Skin of body (tissue), 2 donors: ENCODE measurements around the gene AURKAIP1. TPM values are rescaled to one million over a fixed set of nuclear protein-coding genes. Genes with fewer than 3 reads are reported as not detected.
"Not testable (repeated sequence)": the region's sequence is repeated elsewhere in the genome, so short reads cannot be mapped to it uniquely, and the experiment has no call there.

Source experiments
- DNase-seq: peaks from one replicate; lab custom pipeline; 2025; lab: John Stamatoyannopoulos, UW
- total RNA-seq: library from RNA; depleted of rRNA; stranded (reverse); fragments of >200 nt; gene quantifications from one replicate; pipeline ENCODE4 v1.2.3, GENCODE V29; 2014

The AURKAIP1 gene
- total RNA-seq, 1 donor from 2014 or later, result 35.0 TPM

DNA sequence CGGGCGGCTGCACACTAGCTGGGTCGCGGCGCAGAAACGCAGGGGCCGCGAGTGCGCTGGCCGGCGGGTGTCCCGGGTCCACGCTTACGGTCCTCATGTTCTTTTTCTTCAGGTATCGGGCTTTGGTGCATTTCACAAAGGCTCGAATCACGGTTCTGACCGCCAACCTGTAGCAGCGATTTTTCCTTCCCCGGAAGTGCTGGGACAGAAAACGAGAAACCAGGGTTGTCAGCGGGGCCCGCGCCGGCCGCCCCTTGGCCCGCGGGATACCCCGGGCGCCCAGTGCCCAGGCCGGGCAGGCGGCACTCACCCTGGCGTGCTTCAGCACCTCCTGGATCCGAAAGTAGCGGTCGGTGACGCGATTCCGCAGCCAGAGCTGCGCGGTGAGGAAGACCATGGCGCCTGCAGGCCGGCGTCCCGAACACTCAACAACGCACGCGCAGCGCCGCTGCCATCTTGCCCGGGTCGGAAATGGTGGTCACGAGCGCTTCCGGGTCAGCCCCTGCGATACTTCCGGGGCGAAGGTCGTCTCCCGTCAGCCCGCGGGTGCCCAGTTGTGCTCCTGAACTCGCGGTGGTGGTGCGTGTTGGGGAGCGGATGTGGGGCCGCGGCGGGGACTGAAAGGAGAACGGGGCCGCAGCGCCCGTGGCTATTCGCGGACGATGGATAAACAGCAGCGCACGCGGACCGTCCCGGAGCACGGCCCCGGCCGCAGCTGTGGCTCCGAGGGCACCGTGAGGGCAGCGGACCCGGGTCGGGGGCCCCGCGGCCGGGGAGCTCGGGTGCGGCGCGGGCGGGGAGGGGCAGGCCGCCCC, 32.0 kb upstream of the AURKAIP1 start, which contains the start of gene MRPL20:
TSS of gene MRPL20 (minus strand) at position 473 of the 815 bp plus-strand sequence. CDS start at position 397, 76 bp downstream.
- peak; percentile 81 for DNase-seq

DNA sequence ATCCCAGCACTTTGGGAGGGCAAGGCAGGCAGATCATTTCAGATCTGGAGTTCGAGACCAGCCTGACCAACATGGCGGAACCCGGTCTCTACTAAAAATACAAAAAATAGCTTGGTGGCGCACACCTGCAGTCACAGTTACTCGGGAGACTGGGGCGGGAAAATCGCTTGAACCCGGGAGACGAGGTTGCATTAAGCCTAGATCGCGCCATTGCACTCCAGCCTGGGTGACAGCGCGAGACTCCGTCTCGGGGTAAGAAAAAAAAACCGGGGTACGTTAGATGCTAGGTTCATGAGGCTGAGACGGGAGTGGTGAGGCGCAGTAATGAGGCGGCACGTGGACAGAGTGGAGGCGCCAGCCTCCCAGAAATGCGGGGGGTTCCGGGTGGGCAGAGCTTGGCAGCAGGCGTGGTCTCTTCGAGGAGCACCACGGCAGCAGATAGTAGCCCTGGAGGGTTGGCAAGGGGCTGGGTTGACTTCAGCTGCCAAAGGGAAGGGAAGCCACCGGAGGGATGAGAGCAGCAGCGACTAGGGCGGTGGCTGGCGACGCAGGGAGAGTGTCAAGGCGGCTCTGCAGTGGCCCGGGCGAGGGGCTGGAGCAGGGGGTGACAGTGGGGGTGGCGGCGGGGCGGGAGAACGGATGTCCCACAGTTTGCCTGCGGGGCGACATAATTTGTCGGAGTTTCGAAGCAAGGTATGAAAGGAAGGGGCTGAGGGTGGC, 31.3 kb upstream of the AURKAIP1 start:
- DNase-seq, result no peak

DNA sequence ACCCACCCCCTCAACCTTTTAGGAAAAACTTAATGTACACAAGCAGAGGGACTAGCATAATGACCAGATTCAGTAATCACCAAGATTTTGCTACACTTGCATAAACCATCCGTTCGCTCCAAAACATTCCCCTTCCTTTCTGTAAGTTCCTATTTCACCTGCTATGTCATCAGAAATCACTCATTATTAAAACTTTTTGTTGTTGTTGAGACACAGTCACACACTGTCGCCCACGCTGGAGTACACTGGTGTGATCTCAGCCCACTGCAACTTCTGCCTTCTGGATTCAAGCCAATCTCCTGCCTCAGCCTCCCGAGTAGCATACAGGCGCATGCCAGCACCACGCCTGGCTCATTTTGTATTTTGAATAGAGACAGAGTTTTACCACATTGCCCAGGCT, 28.6 kb upstream of the AURKAIP1 start:
- DNase-seq, result no peak

DNA sequence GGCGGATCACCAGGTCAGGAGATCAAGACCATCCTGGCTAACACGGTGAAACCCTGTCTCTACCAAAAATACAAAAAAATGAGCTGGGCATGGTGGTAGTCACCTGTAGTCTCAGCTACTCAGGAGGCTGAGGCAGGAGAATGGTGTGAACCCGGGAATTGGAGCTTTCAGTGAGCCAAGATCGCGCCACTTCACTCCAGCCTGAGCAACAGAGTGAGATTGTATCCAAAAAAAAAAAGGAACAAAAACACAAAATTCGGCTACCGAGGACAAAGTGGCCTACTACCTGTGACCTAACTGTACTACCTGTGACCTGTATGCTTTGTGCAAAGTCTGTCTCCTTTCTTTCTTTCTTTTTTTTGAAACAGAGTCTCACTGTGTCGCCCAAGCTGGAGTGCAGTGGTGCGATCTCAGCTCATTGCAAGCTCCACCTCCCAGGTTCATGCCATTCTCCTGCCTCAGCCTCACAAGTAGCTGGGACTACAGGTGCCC, 27.9 kb upstream of the AURKAIP1 start:
- not testable (repeated sequence) for DNase-seq

DNA sequence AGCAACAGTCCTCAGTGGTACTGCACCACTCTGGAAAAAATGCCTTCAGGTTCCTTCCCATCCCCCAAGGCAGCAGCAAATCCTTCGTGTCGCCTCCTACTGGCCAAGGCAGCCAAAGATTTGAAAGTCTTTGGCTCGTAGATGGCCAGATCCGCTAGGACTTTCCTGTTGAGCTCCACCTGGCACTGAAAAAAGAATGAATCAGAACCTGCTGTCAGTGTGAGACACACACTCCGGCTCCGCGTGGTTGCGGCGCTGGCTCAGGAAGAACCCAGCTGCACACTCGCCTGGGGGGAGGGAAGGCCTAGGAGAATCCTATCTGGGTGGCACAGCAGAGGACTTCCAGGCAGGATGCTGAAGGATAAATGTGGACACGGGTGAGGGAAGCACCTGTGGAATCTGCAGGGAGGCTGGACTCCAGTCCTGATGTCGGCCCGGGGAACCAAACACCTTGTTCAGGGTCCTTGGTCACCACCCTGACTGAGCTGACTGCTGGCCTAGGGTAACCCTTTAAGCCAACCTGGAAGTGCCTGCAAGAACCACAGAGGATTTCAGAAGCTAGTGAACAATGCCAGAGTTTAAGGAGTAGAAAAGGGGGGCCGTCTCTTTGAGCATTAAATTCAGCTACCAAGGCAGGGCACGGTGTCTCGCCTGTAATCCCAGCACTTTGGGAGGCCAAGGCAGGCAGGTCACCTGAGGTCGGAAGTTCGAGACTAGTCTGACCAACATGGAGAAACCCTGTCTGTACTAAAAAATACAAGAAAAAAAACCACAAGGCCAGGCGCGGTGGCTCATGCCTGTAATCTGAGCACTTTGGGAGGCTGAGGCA, 27.3 kb upstream of the AURKAIP1 start:
- no peak for DNase-seq

DNA sequence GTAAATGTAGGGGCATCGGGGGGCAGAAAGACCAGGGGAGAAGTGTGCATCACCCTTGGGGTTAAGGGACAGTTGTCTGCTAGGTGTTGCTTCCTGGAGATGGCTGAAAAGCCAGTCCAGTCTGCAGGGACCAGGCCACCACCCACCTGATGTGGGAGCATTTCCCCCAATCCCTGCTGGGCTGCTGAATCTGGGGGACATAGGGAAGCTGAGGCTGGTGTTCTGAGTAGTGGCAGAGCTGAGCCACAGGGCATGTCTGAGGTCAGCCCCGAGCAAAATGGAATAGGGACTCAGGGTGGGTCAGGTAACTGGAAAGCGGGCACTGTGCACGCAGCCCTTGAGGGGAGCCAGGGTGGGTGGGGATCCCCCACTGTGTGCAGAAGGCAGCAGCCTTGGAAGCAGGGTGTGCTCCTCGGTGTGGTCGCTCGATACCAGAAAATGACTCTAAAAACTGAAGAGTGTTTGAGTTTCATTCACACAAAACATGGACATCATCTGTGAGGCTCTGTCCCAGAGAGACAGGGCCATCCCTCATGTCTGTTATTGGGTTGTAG, 26.5 kb upstream of the AURKAIP1 start:
- DNase-seq, result no peak

DNA sequence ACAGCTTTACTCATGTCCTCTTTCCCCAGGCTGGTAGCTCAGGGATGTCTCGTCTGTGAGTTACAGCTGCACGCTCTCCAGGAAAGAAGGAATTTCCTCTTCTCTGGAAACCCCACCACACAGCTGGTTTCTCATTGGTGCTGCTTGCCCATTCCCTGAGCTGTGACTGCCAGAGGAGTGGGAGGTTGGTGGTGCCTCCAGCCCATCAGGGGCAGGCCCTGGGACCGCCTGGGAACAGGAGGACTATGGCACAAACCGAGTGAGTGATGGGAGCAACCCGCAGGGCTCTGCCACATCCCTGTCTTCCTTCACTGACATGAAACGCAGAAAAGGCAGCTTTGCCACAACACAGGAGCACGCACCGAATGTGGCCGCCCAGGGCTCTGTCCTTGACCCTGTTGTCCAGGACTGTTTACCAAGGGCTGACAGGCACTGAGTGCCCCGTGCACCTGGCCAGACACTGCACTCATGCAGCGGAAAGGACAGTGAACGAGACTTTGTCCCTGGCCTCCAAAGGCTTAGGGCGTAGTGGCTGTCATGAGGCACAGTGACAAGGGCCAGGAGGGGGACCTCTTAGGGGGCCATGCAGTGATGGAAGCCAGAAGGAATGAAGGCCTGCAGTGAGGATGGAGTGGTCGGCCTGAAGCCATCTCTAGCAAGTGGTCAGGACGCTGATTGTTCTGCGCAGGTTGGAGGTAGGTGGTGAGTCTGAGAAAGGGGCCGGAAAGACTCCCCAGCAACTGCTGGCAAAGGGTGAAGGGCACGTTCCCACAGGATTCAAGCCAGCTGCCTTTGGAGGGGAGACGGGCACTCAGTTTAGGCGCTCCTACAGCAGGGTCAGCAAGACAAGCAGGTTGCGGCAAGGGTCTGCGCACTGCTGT, 25.8 kb upstream of the AURKAIP1 start:
- DNase-seq, result no peak

DNA sequence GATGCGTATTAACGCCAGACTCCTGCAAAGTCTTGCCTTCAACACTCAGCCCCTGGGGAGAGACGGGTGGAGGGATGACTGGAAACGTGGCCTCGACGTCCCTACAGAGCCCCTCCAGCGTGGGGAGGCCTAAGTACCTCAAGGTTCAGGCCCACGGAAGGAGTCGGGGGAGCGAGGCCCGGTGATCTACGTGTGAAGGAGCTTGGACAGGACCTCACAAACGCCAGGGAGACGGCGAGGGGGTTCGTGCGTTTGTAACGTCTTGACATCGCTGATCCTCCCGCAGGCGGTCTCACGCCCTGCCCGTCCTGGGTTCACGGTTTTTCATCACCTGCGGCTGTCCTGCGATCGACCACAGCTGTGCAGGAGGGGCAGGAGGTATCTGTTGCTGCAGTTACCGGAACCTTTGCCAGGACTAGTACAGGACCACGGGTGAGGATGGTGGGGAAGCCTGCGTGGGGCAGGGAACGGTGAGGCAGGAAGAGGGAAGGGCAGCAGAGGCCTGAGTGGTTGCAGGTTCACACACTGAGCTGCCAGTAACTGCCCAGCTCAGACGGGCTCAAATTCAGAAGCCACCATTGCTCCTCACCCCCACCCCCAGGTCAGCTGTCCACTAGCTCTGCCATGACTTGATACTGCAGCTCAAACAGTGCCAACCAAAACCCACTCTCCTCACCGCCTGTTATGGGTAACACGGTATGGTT, 25.0 kb upstream of the AURKAIP1 start:
- no peak for DNase-seq

DNA sequence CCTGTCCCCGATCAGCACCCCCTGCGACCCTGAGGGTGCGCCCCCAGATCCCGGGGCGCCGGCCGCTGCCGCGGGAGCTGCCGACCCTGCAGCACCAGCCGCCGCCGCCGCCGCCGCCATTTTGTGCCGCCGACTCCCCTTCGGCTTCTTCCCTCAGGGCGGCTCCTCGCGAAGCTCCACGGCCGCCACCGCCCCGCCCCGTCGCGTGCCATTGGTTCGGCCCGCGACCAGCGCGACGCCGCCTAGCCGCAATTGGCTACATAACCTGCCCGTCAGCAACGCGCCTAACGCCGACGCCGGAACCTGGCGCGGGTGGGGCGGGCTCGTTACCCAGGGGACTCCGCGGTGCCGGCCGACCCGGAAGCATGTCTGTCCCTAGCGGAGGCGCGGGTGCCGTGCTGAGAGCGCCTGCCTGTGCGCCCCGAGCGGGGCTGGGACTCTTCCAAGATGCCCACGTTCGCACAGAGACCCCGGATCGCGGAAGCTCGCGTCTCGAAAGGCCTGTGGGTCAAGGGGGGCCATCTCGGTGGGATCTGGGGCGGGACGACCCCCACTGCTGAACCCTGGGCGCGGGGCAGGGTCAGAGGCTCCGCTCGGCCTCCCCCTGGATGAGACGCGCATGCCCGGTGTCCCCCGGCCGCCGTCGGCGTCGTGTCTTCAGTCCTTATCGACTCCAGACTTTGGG, 24.3 kb upstream of the AURKAIP1 start, which contains the start of gene CCNL2:
TSS of gene CCNL2 (minus strand) at position 149 of the 685 bp plus-strand sequence. CDS start at position 120, 29 bp downstream.
- peak; percentile 96 for DNase-seq

DNA sequence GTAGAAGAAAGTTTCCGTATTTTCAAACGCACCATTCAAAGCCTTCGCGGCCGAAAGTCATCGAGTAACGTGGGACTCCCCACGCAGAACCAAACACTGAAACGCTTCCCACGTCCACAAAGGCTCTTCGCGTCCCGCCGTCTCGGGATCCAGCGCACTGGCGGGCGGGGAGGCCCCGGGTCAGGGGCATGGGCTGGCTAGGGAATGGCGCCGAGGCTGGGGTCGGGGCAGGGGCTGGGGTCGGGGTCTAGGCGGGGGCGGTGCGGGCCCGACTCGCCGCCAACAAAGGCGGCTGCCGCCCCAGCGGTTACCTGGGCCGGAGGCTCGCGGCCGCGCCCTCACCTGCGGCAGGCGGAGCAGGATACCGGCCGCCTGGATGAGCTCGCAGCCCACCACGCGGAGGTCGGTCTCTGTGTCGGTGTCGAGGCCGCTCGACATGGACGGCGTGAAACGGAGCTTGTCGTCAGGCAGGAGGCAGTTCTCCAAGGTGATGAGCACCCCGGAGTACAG, 23.7 kb upstream of the AURKAIP1 start:
- DNase-seq, result no peak

DNA sequence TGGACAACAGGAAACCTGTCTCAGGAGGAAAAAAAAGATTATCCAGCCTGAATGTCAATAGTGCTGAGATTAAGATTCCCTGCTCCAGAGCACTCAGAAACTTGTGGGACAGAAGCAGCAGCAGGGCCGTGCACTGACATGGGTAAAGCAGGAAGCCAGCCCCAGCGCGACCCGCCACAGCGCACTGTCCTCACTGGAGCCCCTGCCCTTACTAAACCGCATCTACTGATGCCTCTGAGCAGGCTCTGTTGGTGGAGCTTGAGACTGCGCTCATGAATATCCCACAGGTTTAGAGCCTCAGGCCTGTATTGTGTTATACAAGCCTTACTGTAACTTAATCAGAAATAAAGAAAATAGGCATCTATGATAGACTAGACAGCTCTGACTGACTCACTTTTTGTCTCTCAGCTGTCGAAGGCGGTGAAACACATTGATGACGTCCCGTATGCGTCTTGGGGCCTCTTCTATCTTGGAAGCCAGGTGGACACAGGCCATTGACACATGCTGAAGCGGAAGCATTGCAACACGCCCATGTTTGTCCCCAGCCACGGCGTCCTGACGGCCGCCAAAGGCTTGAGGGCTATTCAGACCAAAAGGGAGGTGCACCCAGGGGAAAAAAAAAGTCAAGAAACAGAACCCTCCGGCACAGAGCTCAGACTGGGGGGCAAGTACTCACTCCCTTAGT, 23.0 kb upstream of the AURKAIP1 start:
- no peak for DNase-seq

DNA sequence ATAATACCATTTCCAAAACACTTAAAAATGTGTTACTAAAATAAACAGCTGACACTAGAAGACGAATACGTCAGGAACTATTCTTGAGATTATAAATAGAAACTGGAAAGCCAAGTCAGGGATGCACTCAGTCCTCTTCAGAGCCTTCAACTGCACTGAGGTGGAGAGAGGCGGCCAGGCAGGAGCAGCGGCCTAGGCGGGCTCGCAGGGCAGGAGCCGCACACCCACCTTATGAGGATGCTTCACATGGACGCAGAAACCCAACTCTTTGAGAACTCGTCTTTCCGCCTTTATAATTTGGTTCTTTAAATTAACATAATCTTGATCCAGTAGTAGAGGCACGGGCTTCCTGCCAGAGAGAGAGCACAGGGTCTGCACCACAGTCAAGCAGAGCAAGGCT, 20.2 kb upstream of the AURKAIP1 start:
- DNase-seq, result no peak

DNA sequence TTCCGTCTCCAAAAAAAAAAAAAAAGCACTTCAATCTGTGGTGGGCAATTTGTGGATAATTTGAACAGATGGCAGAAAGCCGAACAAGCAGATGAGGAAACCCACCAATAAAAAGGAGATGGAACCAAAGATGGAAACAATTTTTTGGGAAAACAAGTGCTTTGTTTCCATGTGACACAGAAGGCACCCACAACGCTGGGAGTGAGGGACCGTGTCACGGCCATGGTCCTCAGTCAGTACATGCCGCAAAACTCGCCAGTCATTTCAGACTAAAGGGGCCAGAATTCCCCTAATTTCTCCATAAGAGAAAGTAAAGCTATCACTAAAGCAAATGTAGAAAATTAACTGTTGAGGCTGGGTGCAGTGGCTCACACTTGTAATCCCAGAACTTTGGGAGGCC, 19.1 kb upstream of the AURKAIP1 start:
- DNase-seq, result no peak

DNA sequence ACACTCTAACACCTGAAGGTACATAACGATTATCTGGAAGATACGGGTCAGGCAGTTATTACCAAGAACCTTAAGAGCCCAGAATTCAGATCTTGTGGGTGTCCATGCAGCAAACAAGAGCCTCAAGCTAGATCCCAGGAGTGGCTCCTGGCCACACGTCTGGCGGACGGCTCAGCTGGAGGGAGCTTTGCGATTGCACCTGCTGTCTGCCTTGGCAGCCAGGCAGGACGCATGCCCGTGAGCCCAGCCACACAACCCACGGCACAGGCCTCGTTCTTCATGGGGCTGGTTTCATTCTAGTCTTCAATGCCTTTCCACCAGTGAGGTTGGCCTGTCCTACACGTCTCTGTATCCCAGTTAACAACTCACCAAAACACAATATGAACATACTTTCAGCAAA, 18.4 kb upstream of the AURKAIP1 start:
- DNase-seq, result no peak

DNA sequence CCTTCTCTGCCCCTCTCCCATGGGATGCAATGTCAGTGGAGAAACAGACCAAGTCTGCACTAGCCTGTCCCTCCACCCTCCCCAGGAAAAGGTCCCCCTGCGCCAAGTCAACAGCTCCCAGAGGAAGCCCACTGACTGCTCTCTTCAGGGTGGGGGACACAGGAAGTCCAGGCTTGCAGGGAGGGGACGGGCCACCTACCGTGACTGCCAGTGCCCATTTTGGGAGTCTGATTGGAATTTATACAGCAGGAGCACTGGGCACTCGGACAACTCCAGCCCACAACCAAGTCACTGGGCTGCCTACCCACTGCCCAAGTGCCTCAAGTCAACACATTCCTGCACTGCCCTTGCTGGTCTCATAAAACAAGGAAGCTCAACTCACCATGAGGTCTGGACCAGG, 18.0 kb upstream of the AURKAIP1 start:
- no peak for DNase-seq

DNA sequence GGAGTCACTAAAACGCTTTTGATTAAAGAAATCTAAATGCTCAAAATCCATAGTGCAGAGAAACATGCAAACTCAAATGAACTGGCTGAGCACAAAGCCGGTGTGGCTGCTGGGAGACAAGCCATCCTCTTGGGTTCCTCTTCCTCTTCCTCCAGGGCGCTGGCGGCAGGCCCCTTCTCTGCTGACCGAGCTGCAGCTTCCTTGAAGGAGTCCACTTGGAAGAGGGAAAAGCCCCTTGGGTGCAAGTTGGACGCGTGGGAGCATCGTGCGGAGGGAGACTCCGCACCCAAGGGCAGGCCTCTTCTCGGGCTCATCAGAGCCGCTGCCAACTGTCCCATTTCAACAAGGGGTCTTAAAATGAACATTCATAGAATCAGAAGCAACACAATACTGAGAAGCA, 16.2 kb upstream of the AURKAIP1 start:
- DNase-seq, result no peak

DNA sequence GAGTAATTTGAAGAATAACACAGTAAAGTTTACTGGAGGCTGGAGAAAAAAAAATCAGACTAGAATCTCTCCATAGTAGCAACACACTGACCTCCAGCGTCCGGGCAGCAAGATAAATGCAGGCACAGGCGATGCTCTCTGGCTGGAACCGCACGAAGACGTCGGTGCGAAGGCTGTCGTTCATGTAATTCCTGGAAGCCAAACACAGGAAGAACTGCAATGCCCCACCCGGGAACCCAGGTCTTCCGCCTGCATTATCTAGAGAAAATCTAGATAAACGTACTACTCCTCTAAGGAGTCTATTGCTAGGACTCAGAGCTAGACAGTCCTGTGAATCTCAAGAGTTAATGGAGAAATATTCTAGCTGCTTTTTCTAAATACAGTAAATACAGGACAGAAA, 15.7 kb upstream of the AURKAIP1 start:
- DNase-seq, result no peak

DNA sequence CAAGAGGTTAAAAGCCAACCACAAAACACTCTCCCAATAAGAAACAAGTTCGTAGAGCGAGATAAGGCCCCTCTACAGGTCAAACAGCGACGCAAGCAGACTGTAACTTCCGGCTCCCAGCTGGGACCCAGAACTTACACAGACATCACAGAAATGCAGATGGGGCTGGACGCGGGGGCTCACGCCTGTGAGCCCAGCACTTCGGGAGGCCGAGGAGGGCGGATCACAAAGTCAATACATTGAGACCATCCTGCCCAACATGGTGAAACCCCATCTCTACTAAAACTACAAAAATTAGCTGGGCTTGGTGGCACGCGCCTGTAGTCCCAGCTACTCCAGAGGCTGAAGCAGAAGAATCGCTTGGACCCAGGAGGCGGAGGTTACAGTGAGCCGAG, 13.1 kb upstream of the AURKAIP1 start:
- no peak for DNase-seq
